MV-4-11 (cell line): ENCODE results near the gene OBP2B.
A peak's percentile ranks its signal among the peaks of the same experiment; 100 is the strongest.

Experiments used
- DNase-seq: peaks from one replicate; lab custom pipeline; 2025; lab: John Stamatoyannopoulos, UW

OBP2B gene

DNA sequence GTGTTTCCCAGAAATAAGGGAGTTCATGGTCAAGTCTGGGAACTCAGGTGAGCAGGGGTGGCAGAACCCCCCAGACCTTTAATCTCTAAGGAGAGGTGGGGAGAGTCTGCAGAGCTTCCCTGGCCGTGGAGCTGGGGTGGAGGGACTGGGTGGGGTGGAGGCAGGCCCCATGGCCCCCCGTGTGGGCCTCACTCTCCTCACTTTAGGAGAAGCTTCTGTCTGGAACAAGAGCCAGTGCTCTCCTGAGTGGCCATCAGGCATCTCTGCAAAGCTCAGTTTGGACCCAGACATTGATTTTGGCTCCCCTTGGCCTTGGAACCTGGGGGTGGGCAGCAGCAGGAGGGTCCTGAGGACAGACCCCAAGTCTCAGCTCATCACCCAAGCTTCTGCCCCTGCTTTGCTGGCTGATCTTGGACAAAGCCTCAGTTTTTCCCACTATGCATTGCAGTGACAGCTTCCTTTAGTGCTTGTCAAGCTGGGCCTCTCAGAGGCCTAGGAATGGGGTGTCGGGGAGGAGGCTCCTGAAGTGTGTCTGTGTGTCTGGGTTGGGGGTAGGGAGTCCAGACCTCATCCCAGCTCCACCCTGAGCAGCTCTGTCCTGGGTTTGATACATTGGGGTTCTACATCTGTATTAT lies 41.8 kb downstream of the OBP2B start:
- no peak for DNase-seq

DNA sequence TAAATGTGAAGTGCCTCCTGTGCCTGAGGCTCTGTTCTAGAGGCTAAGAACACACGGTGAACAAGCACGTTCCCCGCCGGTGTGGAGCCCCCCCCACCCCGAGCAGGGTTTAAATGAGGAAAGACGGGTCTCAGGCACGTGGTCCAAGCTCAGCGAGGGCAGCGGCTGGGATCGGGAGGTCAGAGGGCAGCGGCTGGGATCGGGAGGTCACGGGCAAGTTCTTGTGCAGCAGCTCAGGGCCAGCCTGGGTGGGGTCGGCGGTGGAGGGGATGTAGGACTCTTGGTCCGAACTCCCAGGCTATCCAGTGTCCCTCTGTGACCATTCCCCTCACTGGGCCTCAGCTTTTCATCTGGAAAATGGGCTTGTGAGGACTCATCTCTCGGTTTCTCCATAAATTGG lies 42.7 kb downstream of the OBP2B start:
- no peak for DNase-seq

DNA sequence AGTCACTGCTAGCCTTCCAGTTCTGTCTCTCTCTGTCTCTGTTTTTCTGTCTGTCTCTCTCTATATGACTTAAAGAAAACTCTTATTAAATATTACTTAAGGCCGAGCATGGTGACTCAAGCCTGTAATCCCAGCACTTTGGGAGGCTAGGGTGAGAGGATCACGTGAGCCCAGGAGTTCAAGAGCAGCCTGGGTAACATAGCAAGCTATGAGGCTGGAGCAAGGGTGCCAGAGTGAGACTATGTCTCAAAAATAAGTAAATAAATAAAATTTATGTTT lies 43.7 kb downstream of the OBP2B start:
- DNase-seq, result no peak

DNA sequence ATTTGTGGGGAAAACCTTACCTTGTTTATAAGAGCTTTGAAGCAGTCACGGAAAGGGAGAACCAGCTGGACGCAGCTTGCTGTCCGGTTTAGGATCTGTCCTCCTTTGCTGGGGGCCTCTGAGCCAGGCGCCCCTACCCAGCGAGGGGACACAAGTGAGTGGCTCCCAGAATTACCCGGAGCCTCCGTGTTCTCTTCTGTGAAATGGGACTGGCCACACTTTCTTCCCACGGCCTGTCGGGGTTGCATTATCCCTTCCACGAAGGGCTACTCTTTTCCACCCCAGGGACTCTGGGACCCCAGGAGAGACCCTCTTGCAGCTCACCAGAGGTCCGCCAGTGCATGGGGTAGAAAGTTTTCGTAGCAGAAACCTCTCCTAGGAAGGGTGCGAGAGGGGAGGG lies 44.9 kb downstream of the OBP2B start:
- DNase-seq, result no peak

DNA sequence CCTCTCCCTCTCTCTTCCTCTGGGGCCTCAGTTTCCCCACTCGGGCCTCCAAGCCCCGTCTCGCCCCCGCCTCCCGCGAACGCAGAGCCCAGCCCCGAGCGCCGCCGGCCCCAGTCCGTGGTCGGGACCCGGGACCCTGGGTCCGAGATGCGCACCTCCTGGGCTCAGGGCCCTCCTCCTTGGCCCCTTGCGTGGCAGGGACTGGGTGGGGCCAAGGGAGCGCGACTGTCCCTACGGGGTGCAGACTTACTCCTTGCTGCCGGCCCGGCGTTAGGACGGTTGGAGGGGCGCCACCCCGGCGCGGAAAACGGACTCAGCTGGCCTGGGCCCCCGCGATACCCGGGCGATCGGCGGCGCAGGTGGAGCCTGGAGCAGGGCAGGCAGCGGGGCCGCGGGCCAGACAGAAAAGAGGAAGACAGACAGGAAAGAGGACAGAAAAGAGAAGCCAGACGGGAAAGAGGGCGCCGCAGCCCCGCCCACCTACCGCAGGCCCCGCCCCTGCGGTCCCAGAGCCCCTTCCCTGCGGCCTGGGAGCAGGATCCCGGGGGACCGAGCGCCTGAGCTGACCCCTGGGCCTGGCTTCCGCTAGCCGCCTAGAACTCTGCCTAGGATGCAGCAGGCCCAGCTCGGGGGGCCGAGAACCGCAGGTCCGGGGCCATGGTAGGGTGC lies 45.4 kb downstream of the OBP2B start, which contains the start of gene GBGT1:
Gene GBGT1, minus strand, starts transcription at position 411 of the 669 bp plus-strand sequence. CDS start 1,502 bp downstream, outside the sequence.
- peak; percentile 78 for DNase-seq

DNA sequence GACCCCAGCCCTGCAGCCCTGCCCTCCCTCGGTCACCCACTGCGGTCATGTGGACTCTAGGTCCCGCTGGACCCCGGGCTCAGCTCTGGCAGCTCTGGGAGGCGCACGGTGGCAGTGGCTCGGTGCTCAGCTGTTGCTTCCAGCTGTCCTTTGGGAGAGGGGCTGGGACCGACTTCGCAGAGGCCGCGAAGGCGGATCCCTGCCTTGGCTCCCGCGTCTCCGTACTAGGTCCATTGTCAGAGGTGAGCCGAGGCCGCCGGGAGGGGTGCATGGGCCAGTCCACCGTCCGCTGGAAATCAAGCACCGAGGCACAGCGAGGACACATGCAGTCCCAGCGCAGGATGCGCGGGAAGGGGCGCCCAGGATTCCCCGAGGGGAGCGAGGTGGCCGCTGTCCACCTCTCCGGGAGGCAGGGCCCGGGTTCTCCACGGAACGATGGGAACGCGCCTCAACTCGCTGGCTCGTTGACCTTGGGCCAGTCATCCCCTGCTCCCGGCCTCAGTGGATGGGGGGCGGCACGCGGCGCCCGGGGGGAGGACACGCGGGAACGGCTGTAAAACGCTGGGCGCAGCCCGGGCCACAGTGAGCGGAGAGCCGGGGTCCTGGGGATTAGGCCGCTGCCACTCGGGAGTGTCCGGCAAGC lies 46.1 kb downstream of the OBP2B start:
- DNase-seq, result no peak

DNA sequence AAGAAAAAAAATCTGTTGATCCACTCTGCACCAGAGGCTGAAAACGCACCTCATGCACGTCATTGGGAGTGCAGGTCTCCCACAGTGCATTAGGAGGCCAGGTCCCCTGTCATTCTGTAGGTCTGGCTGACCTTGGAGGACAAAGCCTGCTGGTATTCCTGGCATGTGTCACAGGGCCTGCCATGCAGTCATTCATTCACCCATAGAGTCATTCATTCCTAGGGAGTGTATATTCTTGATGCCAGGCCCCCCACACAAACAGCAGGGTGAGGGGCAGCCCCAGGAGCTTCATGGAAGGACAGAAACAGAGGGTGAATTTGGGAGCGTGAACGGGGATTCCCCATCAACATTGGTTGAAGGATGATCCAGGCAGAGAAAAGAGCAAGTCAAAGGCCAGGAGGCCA lies 47.5 kb downstream of the OBP2B start:
- DNase-seq, result no peak

DNA sequence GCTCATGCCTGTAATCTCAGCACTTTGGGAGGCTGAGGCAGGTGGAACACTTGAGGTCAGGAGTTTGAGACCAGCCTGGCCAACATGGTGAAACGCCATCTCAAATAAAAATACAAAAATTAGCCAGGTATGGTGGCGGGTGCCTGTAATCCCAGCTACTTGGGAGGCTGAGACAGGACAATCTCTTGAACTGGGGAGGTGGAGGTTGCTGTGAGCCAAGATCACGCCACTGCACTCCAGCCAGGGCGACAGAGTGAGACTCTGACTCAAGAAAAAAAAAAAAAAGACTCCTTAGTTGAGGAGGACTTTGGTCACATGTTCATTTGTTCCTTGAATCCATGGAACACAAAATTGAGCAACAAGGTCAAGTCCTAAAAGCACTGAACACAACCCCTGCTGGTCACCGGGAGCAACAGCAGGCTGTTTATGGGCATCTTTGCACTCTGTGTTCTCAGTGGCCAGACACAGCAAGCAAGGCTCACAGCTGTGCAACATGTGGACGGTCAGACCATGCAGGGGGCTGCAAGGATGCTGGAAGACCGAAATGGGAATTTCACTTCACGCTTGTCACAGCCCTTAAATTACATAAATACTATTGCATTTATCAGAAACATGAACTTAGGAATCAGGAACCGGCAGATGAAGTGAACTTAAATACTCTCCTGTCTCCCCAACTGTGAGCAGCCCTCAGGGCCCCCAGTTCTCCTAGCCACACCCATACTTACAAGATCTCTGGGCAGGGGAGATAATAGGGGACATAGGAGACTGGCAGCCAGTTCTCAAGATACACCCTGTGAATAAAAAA lies 48.1 kb downstream of the OBP2B start:
- DNase-seq, result peak; percentile 86

DNA sequence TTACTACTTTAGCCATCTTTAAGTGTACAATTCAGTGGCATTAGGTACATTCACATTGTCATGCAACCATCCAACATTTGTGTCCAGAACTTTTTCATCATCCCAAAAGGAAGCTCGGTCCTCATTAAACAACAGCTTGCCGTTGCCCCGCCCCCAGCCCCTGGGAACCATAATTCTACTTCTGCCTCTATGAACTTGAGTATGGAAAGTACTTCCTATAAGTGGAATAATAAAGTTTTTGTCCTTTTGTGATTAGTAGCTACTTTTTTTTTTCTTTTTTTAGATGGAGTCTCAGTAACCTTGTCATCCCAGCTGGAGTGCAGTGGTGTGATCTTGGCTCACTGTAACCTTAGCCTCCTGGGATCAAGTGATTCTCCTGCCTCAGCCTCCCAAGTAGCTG lies 50.4 kb downstream of the OBP2B start:
- no peak for DNase-seq
